Activated CD8-positive, alpha-beta memory T cell treated with anti-CD3 and anti-CD28 coated beads for 36 hours (primary cell): Measurements from ENCODE around the gene ZP4. TPM values are rescaled to one million over a fixed set of nuclear protein-coding genes. Genes with fewer than 3 reads are reported as not detected.

ENCODE experiments used
- CTCF ChIA-PET: fragments of 350-600 bp; sonication (Branson Sonifier 250); formaldehyde crosslinking; loops from one replicate; lab custom pipeline; 2021; ENCODE audit warnings: antibody characterized with exemption; lab: Charles Lee
- POLR2A ChIA-PET: fragments of 350-600 bp; sonication (Branson Sonifier 250); formaldehyde crosslinking; loops from one replicate; lab custom pipeline; 2021; ENCODE audit warnings: antibody characterized with exemption; lab: Charles Lee
- total RNA-seq, 2 experiments: library from RNA; stranded (reverse); gene quantifications; one replicate each; pipeline ENCODE4 v1.2.3, GENCODE V29; 2021

The ZP4 gene
- total RNA-seq, 2 experiments from 2014 or later = not detected

DNA sequence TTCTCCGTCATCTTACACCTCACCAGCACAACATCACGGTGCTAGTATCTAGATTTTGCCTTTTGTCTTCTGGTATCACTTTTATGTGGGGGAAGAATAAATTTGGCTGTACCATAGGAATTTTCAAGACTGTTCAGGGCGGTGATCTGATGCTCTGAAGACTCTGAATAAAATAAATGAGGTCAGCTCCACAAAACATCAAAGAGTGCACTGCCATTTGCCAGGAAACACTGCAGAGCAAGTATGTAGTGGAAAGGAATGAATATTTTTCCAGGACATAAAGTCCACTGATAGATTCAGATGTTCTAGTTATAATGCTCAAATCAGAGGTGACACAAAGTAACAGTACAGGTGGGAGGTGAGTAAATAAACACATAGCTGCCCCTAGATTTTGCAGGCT, 56.3 kb downstream of the ZP4 start:
- POLR2A ChIA-PET = no interaction called here

DNA sequence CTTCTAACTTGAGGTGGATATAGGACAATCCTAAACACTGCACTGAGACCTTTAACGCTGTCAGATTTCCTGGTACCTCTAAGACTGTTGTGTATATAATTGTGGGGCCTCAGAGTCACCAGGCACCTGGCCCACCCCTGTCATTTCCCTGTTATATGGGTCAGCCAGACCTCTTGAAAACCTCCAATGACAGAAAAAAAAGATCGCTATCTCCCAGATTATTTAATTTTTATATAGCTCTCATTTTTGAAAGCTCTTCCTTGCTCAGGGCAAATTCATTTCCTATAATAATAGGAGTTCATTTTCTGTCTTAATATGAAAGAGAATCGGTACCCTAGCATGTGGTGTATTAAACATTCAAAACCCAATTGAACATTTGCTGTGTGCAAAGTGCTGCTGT, 56.7 kb downstream of the ZP4 start:
- ChIA-PET CTCF (no interaction called here), POLR2A (no interaction called here)

More for the DNA sequence above, 56.3 kb downstream of the ZP4 start:
- CTCF ChIA-PET = no interaction called here

DNA sequence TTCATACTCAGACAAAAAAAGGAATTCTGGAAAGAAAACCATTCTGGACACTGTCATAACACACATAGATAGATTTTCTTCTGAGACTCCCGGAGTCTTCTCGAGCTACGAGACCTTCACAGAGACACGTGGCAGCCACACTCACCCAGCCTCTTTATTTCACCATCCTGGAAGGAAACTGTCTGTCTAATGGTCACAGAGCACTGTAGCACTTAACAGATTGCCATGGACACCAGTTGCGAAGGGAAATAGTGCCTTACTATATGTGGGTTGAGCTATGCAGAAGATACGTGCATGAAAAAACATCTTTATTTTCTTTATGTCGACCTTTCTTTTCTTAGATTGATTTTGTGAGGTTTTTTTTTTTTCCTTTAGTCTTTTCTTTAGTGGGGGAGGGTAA, 57.9 kb downstream of the ZP4 start:
- ChIA-PET POLR2A (no interaction called here), CTCF (no interaction called here)
